HG03521 (cell line): ENCODE data around the gene ZNF223.

Experiments
- ATAC-seq: cut with Tn5 transposase; IDR thresholded peaks from one replicate; pipeline ENCODE4 v1.9.1; 2021; ENCODE audit warnings: mild to moderate bottlenecking, moderate library complexity; ENCODE audit not compliant: unreplicated experiment

ZNF223 gene

GRCh38 chr19:44051650-44052402 lies at the start of gene ZNF223:
ZNF223 (plus strand) TSS chr19:44052036; CDS start chr19:44055177, 3,141 bp downstream.
- ATAC-seq = no peak

- ATAC-seq = no peak
Measured at GRCh38 chr19:44002212-44002565, 49.6 kb upstream of the ZNF223 start.

- peak; percentile 92 for ATAC-seq
Measured at GRCh38 chr19:44002566-44003460, 49.0 kb upstream of the ZNF223 start, which contains the start of gene ZNF230. ZNF230 (plus strand) TSS chr19:44002957; CDS start chr19:44007079, 4,122 bp downstream.

- ATAC-seq = no peak
Measured at GRCh38 chr19:44003461-44004009, 48.3 kb upstream of the ZNF223 start.

- no peak for ATAC-seq
Measured at GRCh38 chr19:44005973-44006372, 45.9 kb upstream of the ZNF223 start.

GRCh38 chr19:44007473-44007872 lies 44.4 kb upstream of the ZNF223 start:
- no peak for ATAC-seq

- ATAC-seq = no peak
Measured at GRCh38 chr19:44010468-44010867, 41.4 kb upstream of the ZNF223 start.

- no peak for ATAC-seq
Measured at GRCh38 chr19:44019498-44019897, 32.3 kb upstream of the ZNF223 start.

GRCh38 chr19:44021221-44021620 lies 30.6 kb upstream of the ZNF223 start:
- no peak for ATAC-seq

GRCh38 chr19:44024900-44025216 lies 27.0 kb upstream of the ZNF223 start:
- no peak for ATAC-seq

GRCh38 chr19:44025217-44025936 lies 26.5 kb upstream of the ZNF223 start, which contains the start of gene ZNF222:
ZNF222 (plus strand) TSS chr19:44025379; CDS start chr19:44025437, 58 bp downstream.
- ATAC-seq = peak; percentile 80

- ATAC-seq = no peak
Measured at GRCh38 chr19:44026622-44027021, 25.2 kb upstream of the ZNF223 start.

GRCh38 chr19:44032001-44032610 lies 19.7 kb upstream of the ZNF223 start:
- ATAC-seq = no peak

GRCh38 chr19:44042147-44042546 lies 9.7 kb upstream of the ZNF223 start:
- ATAC-seq = no peak

GRCh38 chr19:44050740-44051649 lies 841 bp upstream of the ZNF223 start:
- no peak for ATAC-seq

- no peak for ATAC-seq
Measured at GRCh38 chr19:44055870-44056269, 4.0 kb downstream of the ZNF223 start.

- no peak for ATAC-seq
Measured at GRCh38 chr19:44059229-44059628, 7.4 kb downstream of the ZNF223 start.

GRCh38 chr19:44061038-44061437 lies 9.2 kb downstream of the ZNF223 start:
- no peak for ATAC-seq

- ATAC-seq = no peak
Measured at GRCh38 chr19:44066305-44066704, 14.5 kb downstream of the ZNF223 start.

- ATAC-seq = no peak
Measured at GRCh38 chr19:44069415-44069814, 17.6 kb downstream of the ZNF223 start.
